Body of pancreas (tissue), 4 donors: ENCODE measurements around the gene FOXK1.

Experiments
- CTCF ChIP-seq, 7 experiments: fragments of 450-650 bp in 4 of 7; fragments of 200-600 bp in 3 of 7; sonication (generic) in 3 of 7; IDR thresholded peaks; one replicate each; pipeline ENCODE4 v1.5.1; 2016 to 2019; ENCODE audit warnings: antibody characterized with exemption in 7 of 7
- POLR2A ChIP-seq, 3 donors: fragments of 450-650 bp; IDR thresholded peaks; one replicate each; pipeline ENCODE4 v1.6.1; 2016; ENCODE audit warnings: antibody characterized with exemption in 3 of 3, mild to moderate bottlenecking in 2 of 3

- no peak for TF ChIP-seq CTCF (IDR thresholded peaks at IDR 0.05)
- no peak for TF ChIP-seq POLR2A (IDR thresholded peaks at IDR 0.05)
Observed at GRCh38 chr7:4745971-4746919, 64.2 kb downstream of the FOXK1 start.
